Measurements from ENCODE around the gene RIOK3. TPM values are rescaled to one million over a fixed set of nuclear protein-coding genes. Genes with fewer than 3 reads are reported as not detected.

Gene RIOK3, protein sequence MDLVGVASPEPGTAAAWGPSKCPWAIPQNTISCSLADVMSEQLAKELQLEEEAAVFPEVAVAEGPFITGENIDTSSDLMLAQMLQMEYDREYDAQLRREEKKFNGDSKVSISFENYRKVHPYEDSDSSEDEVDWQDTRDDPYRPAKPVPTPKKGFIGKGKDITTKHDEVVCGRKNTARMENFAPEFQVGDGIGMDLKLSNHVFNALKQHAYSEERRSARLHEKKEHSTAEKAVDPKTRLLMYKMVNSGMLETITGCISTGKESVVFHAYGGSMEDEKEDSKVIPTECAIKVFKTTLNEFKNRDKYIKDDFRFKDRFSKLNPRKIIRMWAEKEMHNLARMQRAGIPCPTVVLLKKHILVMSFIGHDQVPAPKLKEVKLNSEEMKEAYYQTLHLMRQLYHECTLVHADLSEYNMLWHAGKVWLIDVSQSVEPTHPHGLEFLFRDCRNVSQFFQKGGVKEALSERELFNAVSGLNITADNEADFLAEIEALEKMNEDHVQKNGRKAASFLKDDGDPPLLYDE
- 52.2 and 56.6 TPM in 2 replicates for total RNA-seq

DNA sequence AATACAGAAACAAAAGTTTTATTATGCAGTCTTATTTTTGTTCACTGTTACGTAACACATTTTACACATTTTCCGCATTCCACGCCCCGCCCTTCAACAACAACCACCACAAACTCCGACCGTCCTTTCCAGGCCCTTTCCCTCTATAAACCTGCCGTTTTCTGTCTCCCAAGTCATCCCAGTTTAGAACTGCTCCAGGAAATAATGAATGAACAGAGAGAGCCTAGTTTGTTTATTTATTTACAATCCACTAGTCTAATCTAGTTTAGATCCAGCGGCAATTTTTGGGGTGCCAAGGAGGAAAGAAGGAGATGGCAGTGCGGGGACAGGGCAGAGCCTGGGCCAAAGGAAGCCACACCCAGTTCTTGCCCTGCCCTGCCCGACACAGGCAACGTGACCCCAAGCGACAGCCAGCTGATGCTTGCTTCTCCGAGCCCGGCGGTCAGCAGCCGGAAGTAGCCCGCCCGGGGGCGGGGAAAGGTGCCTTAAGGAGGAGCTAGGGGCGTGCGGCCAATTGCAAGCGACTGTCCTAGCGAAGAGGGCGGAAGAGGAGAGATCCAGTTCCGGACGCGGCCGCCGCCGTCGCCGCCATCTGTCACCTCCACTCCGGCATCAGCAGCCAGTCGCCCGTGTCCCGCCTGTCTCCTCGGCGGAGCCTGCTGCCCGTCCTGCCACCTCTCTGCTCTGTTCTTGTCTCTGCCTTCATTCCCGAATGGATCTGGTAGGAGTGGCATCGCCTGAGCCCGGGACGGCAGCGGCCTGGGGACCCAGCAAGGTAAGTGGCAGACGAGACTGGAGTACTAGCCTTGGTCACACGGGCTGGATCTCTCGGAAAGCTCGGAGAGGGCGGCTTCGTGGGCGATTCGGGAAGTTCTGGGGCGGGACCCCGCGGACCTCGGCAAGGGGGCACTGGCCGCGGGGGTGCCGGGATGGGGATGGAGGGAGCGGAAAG lies at the start of gene RIOK3:
TSS of gene RIOK3 (plus strand) at position 560 of the 952 bp plus-strand sequence. CDS start at position 713, 153 bp downstream.

DNA sequence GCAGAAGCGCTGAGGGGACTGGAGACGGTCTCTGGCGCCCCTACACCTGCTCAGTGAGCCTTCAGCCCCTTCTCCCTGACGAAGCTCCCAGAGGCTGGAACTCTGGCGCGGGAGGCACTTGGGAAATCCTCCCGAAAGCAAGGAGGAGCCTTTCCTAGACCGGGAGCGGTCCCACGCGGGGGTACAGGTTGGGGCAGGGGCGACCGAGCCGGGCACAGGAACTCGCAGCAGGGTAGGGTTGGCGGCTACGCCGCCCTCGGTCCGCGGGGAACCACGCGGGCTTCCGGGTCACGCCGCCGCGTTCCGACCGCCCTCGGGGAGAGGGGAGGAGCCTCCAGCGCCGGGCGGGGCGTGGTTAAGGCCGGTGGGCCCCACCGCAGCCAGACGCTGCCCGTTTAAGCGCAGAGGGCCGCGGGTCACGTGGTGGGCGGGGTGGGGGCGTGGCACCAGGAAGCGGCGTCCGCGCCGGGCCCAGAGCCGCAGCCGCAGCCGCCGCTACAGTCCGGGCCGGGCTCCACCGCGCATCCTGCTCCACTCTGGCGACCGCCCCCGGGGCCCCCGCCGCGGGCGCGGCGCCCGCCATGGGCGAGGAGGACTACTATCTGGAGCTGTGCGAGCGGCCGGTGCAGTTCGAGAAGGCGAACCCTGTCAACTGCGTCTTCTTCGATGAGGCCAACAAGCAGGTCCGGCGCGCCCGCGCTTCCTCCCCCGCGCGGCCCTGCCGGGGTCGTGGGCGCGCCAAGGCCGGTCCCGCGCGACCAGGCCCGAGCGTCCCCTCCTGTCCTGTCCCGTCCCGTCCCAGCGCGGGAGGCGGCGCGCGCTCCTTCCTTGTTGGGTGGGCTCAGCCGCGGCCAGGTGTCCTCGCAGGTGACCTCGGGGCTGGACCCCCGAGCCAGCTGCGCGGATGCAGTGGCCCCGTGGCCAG lies 50.2 kb downstream of the RIOK3 start, which contains the start of gene RMC1:
TSS of gene RMC1 (plus strand) at position 474 of the 925 bp plus-strand sequence. CDS start at position 582, 108 bp downstream.

Other genes with a start within 250 kb of the RIOK3 start
- 34.0 and 37.8 TPM in 2 replicates for gene RMC1, start 50.2 kb downstream of the RIOK3 start, total RNA-seq
- 117 and 325 TPM in 2 replicates for gene NPC1, start 133.2 kb downstream of the RIOK3 start, total RNA-seq
- 2.3 and 6.1 TPM in 2 replicates for gene ANKRD29, start 209.6 kb downstream of the RIOK3 start, total RNA-seq
- 5.1 and 30.5 TPM in 2 replicates for gene LAMA3, start 236.2 kb downstream of the RIOK3 start, total RNA-seq

Measured in uterine smooth muscle cell (primary cell).